ENCODE data around the gene KIF22. TPM values are rescaled to one million over a fixed set of nuclear protein-coding genes. Genes with fewer than 3 reads are reported as not detected.
"Not testable (repeated sequence)": the region's sequence is repeated elsewhere in the genome, so short reads cannot be mapped to it uniquely, and the experiment has no call there.

The KIF22 gene
- polyA plus RNA-seq, 1 donor: 31.7 TPM

- peak; percentile 100 for DNase-seq
These were observed 25.5 kb downstream of the KIF22 start, which contains the start of gene PAGR1 for GRCh38 chr16:29815793-29816693. PAGR1 (plus strand) TSS chr16:29816152; CDS start chr16:29816526, 374 bp downstream.

GRCh38 chr16:29816694-29817441 is 26.3 kb downstream of the KIF22 start:
- DNase-seq: no peak

DNA sequence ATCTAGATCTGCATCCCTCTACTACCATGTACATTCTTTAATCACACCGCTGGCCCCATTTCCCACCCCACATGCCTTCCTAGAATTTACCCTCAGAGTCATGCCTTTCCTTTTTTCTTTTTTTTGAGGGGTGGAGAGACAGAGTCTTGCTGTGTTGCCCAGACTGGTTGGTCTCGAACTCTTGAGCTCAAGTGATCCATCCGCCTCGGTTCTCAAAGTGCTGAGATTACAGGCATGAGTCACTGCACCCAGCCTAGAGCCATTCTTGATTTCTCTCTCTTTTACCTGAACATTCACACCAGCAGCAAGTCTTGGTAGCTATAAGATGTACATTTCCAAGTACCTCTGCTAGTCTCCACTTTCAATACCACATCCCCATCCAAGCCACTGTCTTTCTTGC is 27.5 kb downstream of the KIF22 start:
- no peak for DNase-seq

DNA sequence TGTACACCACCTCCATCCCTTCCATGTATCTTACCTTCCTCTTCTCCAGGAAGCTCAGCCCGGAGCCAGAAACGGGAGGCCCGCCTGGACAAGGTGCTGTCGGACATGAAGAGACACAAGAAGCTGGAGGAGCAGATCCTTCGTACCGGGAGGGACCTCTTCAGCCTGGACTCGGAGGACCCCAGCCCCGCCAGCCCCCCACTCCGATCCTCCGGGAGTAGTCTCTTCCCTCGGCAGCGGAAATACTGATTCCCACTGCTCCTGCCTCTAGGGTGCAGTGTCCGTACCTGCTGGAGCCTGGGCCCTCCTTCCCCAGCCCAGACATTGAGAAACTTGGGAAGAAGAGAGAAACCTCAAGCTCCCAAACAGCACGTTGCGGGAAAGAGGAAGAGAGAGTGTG is 29.0 kb downstream of the KIF22 start:
- DNase-seq: no peak

DNA sequence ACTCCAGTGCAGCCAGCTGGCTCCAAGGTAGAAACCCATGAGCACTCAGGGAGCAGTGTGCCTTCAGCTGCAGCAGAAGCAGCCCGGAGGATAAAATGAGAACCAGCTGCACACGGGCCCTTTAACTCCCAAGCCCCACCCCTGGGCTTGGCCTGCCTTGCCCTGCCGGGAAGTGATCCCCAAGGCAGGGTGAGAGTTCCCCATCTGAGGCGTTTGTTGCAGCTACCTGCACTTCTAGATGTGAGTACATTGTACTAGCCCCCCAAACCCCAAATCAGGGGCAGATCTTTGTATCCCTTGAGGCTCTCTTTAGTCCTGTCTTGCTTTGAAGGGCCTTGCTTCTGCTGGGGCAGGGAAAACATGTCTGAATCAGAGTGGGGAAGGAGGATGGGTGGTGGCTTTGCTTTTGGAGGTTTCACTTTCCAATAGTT is 29.7 kb downstream of the KIF22 start, which contains the start of gene MVP:
Gene MVP (plus strand): TSS at position 192 of the 431 bp plus-strand sequence. CDS start 10,088 bp downstream, outside the sequence.
- peak; percentile 64 for DNase-seq

DNA sequence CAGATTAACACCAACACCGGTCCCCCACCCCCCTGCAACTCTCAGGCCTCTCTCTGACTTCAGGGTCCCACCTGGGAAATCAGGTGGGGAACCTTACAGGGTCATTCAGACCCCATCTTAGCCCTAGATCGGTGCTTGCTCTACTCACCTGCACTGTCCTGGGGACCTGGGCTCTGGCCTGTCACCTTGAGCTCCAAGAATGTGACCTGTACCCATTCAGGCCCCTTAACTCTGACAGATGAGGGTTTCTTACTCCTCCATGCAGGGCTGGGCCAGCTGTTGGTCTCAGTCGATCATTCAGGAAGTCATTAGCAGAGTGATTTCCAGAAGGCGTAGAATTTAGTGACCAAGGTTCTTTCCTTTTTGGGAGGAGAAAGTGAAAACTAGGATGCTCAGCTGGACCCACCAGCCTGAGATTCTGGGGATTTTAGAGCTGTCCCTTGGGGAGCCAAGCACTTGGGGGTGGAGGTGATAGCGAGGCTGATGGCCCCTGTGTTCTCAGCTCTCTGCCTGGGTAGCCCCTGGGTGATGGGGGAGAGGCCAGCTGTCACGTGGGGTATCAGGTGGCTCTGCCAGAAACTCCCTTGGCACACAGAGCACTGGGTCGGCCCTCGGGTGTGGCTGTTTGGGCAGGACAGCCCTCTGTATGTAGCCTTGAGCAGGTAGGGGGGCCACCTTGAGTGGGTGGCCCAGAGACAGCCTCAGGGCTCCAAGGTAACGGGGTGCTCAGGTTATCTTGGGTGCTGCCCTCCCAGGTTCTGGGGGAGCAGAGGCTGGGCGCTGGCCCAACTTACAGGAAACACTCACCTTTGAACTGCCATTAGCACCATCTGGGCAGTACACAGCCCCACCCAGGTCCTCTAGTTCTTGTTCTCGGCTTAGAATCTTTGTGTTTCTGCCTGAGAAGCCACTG is 30.4 kb downstream of the KIF22 start:
- DNase-seq: no peak

DNA sequence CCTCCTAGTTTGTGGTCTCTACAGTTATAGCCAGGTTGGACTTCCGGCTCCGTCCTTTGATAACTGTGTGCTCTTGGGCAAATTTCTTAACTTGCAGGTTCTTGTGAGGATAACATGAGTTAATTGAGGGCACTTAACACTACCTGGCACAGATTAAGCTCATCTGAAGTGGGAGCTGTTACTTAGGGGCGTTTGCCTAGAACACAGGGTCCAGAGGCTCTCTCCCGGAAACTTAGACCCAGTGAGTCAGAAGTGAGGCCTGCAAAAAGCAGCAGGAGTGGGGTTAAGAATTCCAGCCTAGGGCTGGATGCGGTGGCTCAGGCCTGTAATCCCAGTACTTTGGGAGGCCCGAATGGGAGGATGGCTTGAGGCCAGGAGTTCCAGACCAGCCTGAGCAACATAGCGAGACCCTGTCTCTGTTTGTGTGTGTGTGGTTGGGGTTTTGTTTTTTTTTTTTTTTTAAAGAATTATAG is 31.1 kb downstream of the KIF22 start:
- DNase-seq: no peak

GRCh38 chr16:29824589-29825144 is 34.1 kb downstream of the KIF22 start:
- no peak for DNase-seq

GRCh38 chr16:29825145-29826044 is 34.8 kb downstream of the KIF22 start:
- no peak for DNase-seq

DNA sequence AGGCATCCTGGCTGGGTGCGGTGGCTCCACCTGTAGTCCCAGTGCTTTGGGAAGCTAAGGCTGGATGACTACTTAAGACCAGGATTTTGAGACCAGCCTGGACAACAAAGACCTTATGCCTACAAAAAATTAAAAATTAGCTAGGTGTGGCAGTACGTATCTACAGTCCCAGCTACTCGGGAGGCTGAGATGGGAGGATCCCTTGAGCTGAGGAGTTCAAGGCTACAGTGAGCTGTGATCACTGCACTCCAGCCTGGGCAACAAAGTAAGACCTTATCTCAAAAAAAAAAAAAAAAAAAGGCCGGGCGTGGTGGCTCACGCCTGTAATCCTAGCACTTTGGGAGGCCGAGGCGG is 35.8 kb downstream of the KIF22 start:
- DNase-seq: no peak

DNA sequence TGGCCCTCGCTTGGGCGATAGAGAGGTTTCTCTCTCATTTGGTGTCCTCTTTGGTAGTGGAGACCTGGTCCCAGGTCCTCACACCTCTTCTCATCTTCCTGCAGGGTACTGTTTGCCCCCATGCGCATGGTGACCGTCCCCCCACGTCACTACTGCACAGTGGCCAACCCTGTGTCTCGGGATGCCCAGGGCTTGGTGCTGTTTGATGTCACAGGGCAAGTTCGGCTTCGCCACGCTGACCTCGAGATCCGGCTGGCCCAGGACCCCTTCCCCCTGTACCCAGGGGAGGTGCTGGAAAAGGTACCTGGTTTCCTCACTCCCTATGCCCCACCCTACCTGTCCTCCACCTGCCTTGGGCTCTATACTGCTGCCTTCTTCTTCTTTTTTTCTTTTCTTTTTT is 40.2 kb downstream of the KIF22 start:
- no peak for DNase-seq

GRCh38 chr16:29831490-29831889 is 40.9 kb downstream of the KIF22 start:
- DNase-seq: no peak

DNA sequence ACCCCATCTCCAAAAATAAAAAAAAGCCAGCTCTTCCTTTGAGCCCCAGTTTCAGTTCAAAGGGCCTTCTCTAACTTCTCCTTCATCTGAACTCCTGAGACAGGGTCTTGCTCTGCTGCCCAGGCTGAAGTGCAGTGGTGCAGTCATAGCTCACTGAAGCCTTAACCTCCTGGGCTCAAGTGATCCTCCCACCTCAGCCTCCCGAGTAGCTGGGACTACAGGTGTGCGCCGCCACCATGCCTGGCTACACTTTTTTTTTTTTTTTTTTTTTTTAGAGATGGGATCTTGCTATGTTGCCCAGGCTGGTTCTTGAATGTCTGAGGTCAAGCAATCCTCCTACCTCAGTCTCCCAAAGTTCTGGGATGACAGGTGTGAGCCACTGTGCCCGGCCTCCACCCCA is 42.7 kb downstream of the KIF22 start:
- not testable (repeated sequence) for DNase-seq

DNA sequence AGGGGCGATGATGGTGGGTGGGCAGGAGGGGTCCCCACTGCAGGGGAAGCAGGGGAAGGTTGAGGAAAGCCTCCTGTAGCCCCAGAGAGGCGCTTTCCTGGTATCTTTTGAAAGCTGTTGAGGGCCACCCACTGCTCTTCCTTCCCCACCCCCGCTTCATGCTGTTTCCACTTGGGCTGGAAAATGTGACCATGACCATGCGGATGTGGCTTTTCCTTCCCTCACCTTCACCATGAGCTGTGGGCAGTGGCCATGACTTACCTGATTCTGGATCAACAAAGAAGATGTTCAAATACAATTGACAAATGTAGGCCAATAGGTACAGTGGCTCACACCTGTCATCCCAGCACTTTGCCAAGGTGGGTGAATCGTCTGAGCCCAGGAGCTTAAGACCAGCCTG is 43.5 kb downstream of the KIF22 start:
- DNase-seq: no peak

DNA sequence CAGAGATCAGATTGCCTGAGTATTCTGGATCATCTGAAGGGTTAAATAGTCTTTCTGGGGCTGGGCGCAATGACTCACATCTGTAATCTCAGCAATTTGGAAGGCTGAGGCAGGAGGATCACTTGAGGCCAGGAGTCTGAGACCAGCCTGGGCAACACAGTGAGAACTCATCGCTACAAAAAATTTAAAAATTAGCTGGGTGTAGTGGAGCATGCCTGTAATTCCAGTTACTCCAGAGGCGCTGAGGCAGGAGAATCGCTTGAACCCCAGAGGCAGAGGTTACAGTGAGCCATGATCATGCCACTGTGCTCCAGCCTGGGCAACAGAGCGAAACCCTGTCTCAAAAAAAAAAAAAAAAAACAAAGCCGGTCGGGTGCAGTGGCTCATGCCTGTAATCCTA is 45.4 kb downstream of the KIF22 start:
- DNase-seq: no peak

DNA sequence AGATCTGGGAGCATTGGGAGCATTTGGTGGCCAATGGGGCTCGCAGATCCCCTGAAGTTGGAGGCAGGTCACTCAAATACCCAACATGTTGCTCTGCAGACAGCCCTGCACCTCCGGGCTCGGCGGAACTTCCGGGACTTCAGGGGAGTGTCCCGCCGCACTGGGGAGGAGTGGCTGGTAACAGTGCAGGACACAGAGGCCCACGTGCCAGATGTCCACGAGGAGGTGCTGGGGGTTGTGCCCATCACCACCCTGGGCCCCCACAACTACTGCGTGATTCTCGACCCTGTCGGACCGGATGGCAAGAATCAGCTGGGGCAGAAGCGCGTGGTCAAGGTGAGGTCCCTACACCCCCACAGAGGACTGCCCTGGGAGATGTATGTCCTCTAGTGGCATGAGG is 46.1 kb downstream of the KIF22 start:
- no peak for DNase-seq

DNA sequence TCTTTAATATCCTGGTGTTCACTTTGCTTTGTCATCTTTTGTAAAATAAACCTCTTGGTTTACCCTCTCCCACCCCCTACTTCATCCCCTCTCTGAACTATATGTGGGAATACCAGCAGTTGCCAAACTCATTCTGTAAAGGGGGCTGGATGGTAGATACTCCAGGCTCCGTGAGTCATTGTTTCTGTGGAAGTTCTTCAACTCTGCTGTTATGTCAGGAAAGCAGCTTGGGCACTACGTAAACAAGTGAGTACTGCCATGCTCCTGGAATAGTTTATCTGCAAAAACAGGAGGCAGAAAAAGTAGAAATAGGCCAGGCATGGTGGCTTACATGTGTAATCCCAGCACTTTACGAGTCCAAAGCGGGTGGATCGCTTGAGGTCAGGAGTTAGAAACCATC is 47.3 kb downstream of the KIF22 start:
- DNase-seq: no peak

DNA sequence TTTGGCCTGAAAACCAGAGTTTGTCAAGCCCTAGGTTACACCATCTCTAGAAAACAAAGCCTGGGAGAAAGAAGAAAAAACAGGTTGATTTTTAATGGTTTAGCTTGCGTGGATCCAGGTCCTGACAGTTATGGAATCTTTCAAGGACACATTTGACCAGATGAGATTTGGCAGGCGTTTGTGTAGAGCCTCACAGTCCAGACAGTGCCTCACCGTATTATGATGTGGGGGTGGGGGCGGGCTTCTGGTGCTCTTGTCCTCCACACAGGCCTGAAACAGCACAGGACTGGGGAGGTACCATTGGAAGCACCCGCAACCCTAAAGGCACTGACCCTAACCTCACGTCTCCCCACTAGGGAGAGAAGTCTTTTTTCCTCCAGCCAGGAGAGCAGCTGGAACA is 49.3 kb downstream of the KIF22 start:
- DNase-seq: no peak

- DNase-seq: no peak
These were observed 49.7 kb downstream of the KIF22 start for GRCh38 chr16:29840240-29840639.

DNA sequence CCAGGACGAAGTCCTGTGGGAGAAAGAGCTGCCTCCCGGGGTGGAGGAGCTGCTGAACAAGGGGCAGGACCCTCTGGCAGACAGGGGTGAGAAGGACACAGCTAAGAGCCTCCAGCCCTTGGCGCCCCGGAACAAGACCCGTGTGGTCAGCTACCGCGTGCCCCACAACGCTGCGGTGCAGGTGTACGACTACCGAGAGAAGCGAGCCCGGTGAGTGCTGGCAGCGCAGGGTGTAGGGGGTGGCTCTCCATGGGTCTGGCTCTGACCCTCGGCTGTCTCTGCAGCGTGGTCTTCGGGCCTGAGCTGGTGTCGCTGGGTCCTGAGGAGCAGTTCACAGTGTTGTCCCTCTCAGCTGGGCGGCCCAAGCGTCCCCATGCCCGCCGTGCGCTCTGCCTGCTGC is 51.1 kb downstream of the KIF22 start:
- no peak for DNase-seq
